Activated CD4-positive, alpha-beta T cell treated with anti-CD3 and anti-CD28 coated beads, Interleukin-2, amount 50 U/mL, for 24 hours (primary cell): Measurements from ENCODE around the gene UPK3A.
A peak's percentile ranks its signal among the peaks of the same experiment; 100 is the strongest.
"Not testable (repeated sequence)": the region's sequence is repeated elsewhere in the genome, so short reads cannot be mapped to it uniquely, and the experiment has no call there.

Experiments
- DNase-seq, 2 donors: peaks; one replicate each; pipeline ENCODE4 v3.0.0-alpha.2; 2020; ENCODE audit warnings: low read depth in 1 of 2, low spot score in 1 of 2

Gene UPK3A

GRCh38 chr22:45328261-45328660 lies 43.5 kb downstream of the UPK3A start:
- DNase-seq = not testable (repeated sequence)

GRCh38 chr22:45328822-45329529 lies 44.2 kb downstream of the UPK3A start:
- no peak for DNase-seq

- no peak for DNase-seq
Observed at GRCh38 chr22:45329530-45329936, 44.8 kb downstream of the UPK3A start.

- DNase-seq = no peak
Observed at GRCh38 chr22:45330548-45330947, 45.8 kb downstream of the UPK3A start.

GRCh38 chr22:45331486-45331885 lies 46.7 kb downstream of the UPK3A start:
- no peak for DNase-seq

GRCh38 chr22:45332001-45332400 lies 47.3 kb downstream of the UPK3A start:
- no peak for DNase-seq

GRCh38 chr22:45334068-45334467 lies 49.3 kb downstream of the UPK3A start:
- DNase-seq = no peak

GRCh38 chr22:45334528-45334927 lies 49.8 kb downstream of the UPK3A start:
- no peak for DNase-seq

GRCh38 chr22:45335021-45335818 lies 50.5 kb downstream of the UPK3A start:
- no peak for DNase-seq

GRCh38 chr22:45335854-45336522 lies 51.2 kb downstream of the UPK3A start:
- no peak for DNase-seq

- DNase-seq = no peak
Observed at GRCh38 chr22:45336971-45337431, 52.3 kb downstream of the UPK3A start.

- DNase-seq = no peak
Observed at GRCh38 chr22:45337536-45337935, 52.8 kb downstream of the UPK3A start.

GRCh38 chr22:45338795-45339194 lies 54.0 kb downstream of the UPK3A start:
- no peak for DNase-seq

- DNase-seq = no peak
Observed at GRCh38 chr22:45340323-45340722, 55.6 kb downstream of the UPK3A start.

GRCh38 chr22:45341498-45341897 lies 56.7 kb downstream of the UPK3A start:
- peak; percentile 11 to 40 for DNase-seq

GRCh38 chr22:45343143-45343542 lies 58.4 kb downstream of the UPK3A start:
- DNase-seq = no peak

- DNase-seq = no peak
Observed at GRCh38 chr22:45344334-45344733, 59.6 kb downstream of the UPK3A start.
